HFFc6 (cell line): ENCODE results near the gene CACNA1G. TPM values are rescaled to one million over a fixed set of nuclear protein-coding genes. Genes with fewer than 3 reads are reported as not detected.
A peak's percentile ranks its signal among the peaks of the same experiment; 100 is the strongest.

ENCODE experiments used
- DNase-seq: peaks from one replicate; pipeline ENCODE4 v3.0.0-alpha.2; 2018
- H3K27ac Mint-ChIP-seq: 2 replicates; pipeline ENCODE4 v1.8.0; 2020; ENCODE audit warnings: mild to moderate bottlenecking, mixed read lengths
- H3K27me3 Mint-ChIP-seq: 2 replicates; pipeline ENCODE4 v1.8.0; 2021; ENCODE audit warnings: mild to moderate bottlenecking, moderate library complexity, mixed read lengths; ENCODE audit not compliant: insufficient read depth
- H3K36me3 Mint-ChIP-seq: 2 replicates; pipeline ENCODE4 v1.8.0; 2021; ENCODE audit warnings: low read depth, mixed read lengths
- H3K4me1 Mint-ChIP-seq: 2 replicates; pipeline ENCODE4 v1.8.0; 2020; ENCODE audit warnings: low read depth, mixed read lengths
- H3K4me3 Mint-ChIP-seq: 2 replicates; pipeline ENCODE4 v1.8.0; 2020; ENCODE audit warnings: mild to moderate bottlenecking, moderate library complexity, mixed read lengths
- H3K9me3 Mint-ChIP-seq: 2 replicates; pipeline ENCODE4 v1.8.0; 2020; ENCODE audit warnings: mild to moderate bottlenecking, mixed read lengths
- CTCF ChIP-seq: fragments of 200-600 bp; sonication (generic); IDR thresholded peaks from 2 replicates; pipeline ENCODE4 v1.5.0; 2021; ENCODE audit warnings: antibody characterized with exemption, mild to moderate bottlenecking
- long read RNA-seq: library from polyadenylated mRNA; unstranded; transcript quantifications from one replicate; pipeline ENCODE4 v2.0.0, GENCODE V29; 2019
- total RNA-seq, 6 experiments: library from RNA; stranded (reverse); fragmentation: NEBNext Ultra II Directional; extraction: Animal tissue kit (Norgen Biotek cat#: 25700); gene quantifications; 2 replicates in 1 of 6; 3 replicates in 5 of 6; pipeline ENCODE4 v1.2.3, GENCODE V29; 2021

CACNA1G gene
- total RNA-seq: under 1 TPM in 5 of 6 experiments, not detected in 1; 0.03 to 0.19 (median 0.05) TPM
- long read RNA-seq: 0 reads

- DNase-seq: peak; percentile 68
- no peak for TF ChIP-seq CTCF
- Mint-ChIP-seq H3K4me3 (peak within 1 kb of the TSS; percentile 76), H3K27ac (no peak within 1 kb of the TSS), H3K36me3 (no peaks in the 10 kb centered on the region), H3K9me3 (no peaks in the 10 kb centered on the region), H3K27me3 (peaks cover 30% of the 10 kb centered on the region), H3K4me1 (peaks cover 24% of the 10 kb centered on the region)
Observed at GRCh38 chr17:50560185-50560824, at the start of gene CACNA1G. Gene CACNA1G (plus strand): TSS chr17:50560715. CDS start chr17:50561460, 745 bp downstream.

- H3K4me3 Mint-ChIP-seq: no peak overlapping the region; the same call in 1 of the 2 replicates
- no peak overlapping the region for H3K27ac Mint-ChIP-seq
Observed at GRCh38 chr17:50511058-50511457, 49.5 kb upstream of the CACNA1G start.

GRCh38 chr17:50513495-50513894, 47.0 kb upstream of the CACNA1G start:
- no peak for DNase-seq

More at GRCh38 chr17:50511058-50511457, 49.5 kb upstream of the CACNA1G start:
- Mint-ChIP-seq H3K4me1 (peaks cover 36% of the 10 kb centered on the region), H3K9me3 (no peaks in the 10 kb centered on the region), H3K36me3 (0 out of 2 replicates have a peak, but pooled peaks cover 4% of the 10 kb centered on the region), H3K27me3 (peaks cover 5% of the 10 kb centered on the region)
- no peak for TF ChIP-seq CTCF
- DNase-seq: peak; percentile 6

GRCh38 chr17:50514388-50514787, 46.1 kb upstream of the CACNA1G start:
- no peak for TF ChIP-seq CTCF
- Mint-ChIP-seq H3K36me3 (0 out of 2 replicates have a peak, but pooled peaks cover 4% of the 10 kb centered on the region), H3K27ac (no peak overlapping the region), H3K9me3 (no peaks in the 10 kb centered on the region), H3K4me3 (no peak overlapping the region), H3K4me1 (peaks cover 29% of the 10 kb centered on the region), H3K27me3 (peaks cover 15% of the 10 kb centered on the region)
- no peak for DNase-seq

More at GRCh38 chr17:50513495-50513894, 47.0 kb upstream of the CACNA1G start:
- Mint-ChIP-seq H3K36me3 (0 out of 2 replicates have a peak, but pooled peaks cover 4% of the 10 kb centered on the region), H3K4me3 (no peak overlapping the region), H3K27ac (no peak overlapping the region), H3K4me1 (peaks cover 35% of the 10 kb centered on the region), H3K9me3 (no peaks in the 10 kb centered on the region), H3K27me3 (peaks cover 16% of the 10 kb centered on the region)
- no peak for TF ChIP-seq CTCF

- Mint-ChIP-seq H3K9me3 (no peaks in the 10 kb centered on the region), H3K36me3 (0 out of 2 replicates have a peak, but pooled peaks cover 4% of the 10 kb centered on the region), H3K27ac (no peak overlapping the region), H3K27me3 (peaks cover 15% of the 10 kb centered on the region), H3K4me1 (peaks cover 29% of the 10 kb centered on the region), H3K4me3 (no peak overlapping the region)
- no peak for DNase-seq
- TF ChIP-seq CTCF: no peak
Observed at GRCh38 chr17:50514936-50515702, 45.4 kb upstream of the CACNA1G start.
